ENCODE results near the gene TMEM52B.

- TF ChIP-seq CTCF (IDR thresholded peaks at IDR 0.05) (no peak), POLR2A (IDR thresholded peaks at IDR 0.05) (no peak)
These were observed 2.8 kb upstream of the TMEM52B start for GRCh38 chr12:10175846-10176636.

Measured in adrenal gland (tissue), 5 donors.